ENCODE data around the gene ESYT1.

- TF ChIP-seq CTCF (conservative IDR thresholded peaks at IDR 0.05; ENCODE audit: low read length) (no peak; the same call in 1 of the 2 replicates), EZH2phosphoT487 (IDR thresholded peaks at IDR 0.05; ENCODE audit: borderline replicate concordance) (no peak)
Measured at GRCh38 chr12:56104815-56105608, 23.1 kb upstream of the ESYT1 start.
